Measurements from ENCODE around the gene PDE8A. TPM values are rescaled to one million over a fixed set of nuclear protein-coding genes. Genes with fewer than 3 reads are reported as not detected.

Gene PDE8A
- total RNA-seq, 2 experiments from 2014 or later, result 28.3 to 32.3 TPM

GRCh38 chr15:84981054-84981710 is 474 bp upstream of the PDE8A start:
- intact Hi-C loops (cut with micrococcal nuclease; ENCODE audit: unreplicated experiment), result loop anchor here (2.0 kb wide), 3 partner anchors 30 to 382 kb away; no protein-coding TSS in a partner anchor
- TF ChIP-seq EZH2phosphoT487 (IDR thresholded peaks at IDR 0.05; ENCODE audit: borderline replicate concordance, low read depth, low read length), result no peak
- TF ChIP-seq, protein P1, sequence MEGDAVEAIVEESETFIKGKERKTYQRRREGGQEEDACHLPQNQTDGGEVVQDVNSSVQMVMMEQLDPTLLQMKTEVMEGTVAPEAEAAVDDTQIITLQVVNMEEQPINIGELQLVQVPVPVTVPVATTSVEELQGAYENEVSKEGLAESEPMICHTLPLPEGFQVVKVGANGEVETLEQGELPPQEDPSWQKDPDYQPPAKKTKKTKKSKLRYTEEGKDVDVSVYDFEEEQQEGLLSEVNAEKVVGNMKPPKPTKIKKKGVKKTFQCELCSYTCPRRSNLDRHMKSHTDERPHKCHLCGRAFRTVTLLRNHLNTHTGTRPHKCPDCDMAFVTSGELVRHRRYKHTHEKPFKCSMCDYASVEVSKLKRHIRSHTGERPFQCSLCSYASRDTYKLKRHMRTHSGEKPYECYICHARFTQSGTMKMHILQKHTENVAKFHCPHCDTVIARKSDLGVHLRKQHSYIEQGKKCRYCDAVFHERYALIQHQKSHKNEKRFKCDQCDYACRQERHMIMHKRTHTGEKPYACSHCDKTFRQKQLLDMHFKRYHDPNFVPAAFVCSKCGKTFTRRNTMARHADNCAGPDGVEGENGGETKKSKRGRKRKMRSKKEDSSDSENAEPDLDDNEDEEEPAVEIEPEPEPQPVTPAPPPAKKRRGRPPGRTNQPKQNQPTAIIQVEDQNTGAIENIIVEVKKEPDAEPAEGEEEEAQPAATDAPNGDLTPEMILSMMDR (conservative IDR thresholded peaks at IDR 0.05; ENCODE audit: low read length), result no peak
- Histone ChIP-seq H3K79me2 (ENCODE audit: insufficient read depth, low read depth, low read length) (peaks cover 21% of the 10 kb centered on the region), H3K9me3 (ENCODE audit: low read length) (no peaks in the 10 kb centered on the region), H3K9me2 (ENCODE audit: insufficient read depth, low read length) (no peaks in the 10 kb centered on the region), H3K36me3 (ENCODE audit: insufficient read depth, low read length) (no peaks in the 10 kb centered on the region), H3K4me3 (ENCODE audit: low read depth, low read length, poor library complexity, severe bottlenecking) (peak overlapping the region; percentile 73), H4K20me1 (ENCODE audit: insufficient read depth, low read length) (0 out of 2 replicates have a peak, but pooled peaks cover 4% of the 10 kb centered on the region), H3K4me1 (ENCODE audit: insufficient read depth, low read length, poor library complexity, severe bottlenecking) (peaks cover 44% of the 10 kb centered on the region), H2AFZ (ENCODE audit: low read length) (peak overlapping the region; percentile 71), H3K27ac (ENCODE audit: low read depth, low read length, poor library complexity, severe bottlenecking) (peak overlapping the region; percentile 68), H3K4me2 (ENCODE audit: low read length) (peak overlapping the region; percentile 90)
- ChIA-PET CTCF (ENCODE audit: unreplicated experiment) (interaction anchor here (0.9 kb wide), 1 partner anchor 49 kb away, joined by 3 read pairs; no protein-coding TSS in a partner anchor), POLR2A (interaction anchor here (0.8 to 1.1 kb wide), 3 partner anchors 9 to 229 kb away, joined by 3 to 4 read pairs (median 3); no protein-coding TSS in a partner anchor)
- no TSS peak for BruUV-seq (replicated peaks)
- peak; percentile 98 for DNase-seq (ENCODE audit: low spot score)

GRCh38 chr15:84982301-84982920 is 755 bp downstream of the PDE8A start:
- ChIA-PET CTCF (ENCODE audit: unreplicated experiment) (no interaction called here), POLR2A (interaction anchor here (0.8 kb wide), 1 partner anchor 24 kb away, joined by 4 read pairs; no protein-coding TSS in a partner anchor)
- Histone ChIP-seq H3K9me2 (ENCODE audit: insufficient read depth, low read length) (no peaks in the 10 kb centered on the region), H3K4me3 (ENCODE audit: low read depth, low read length, poor library complexity, severe bottlenecking) (peak overlapping the region; percentile 73), H4K20me1 (ENCODE audit: insufficient read depth, low read length) (0 out of 2 replicates have a peak, but pooled peaks cover 4% of the 10 kb centered on the region), H3K4me2 (ENCODE audit: low read length) (peak overlapping the region; percentile 90), H3K9me3 (ENCODE audit: low read length) (no peaks in the 10 kb centered on the region), H3K27ac (ENCODE audit: low read depth, low read length, poor library complexity, severe bottlenecking) (no peak overlapping the region), H2AFZ (ENCODE audit: low read length) (no peak overlapping the region), H3K79me2 (ENCODE audit: insufficient read depth, low read depth, low read length) (peaks cover 24% of the 10 kb centered on the region), H3K4me1 (ENCODE audit: insufficient read depth, low read length, poor library complexity, severe bottlenecking) (peaks cover 44% of the 10 kb centered on the region), H3K36me3 (ENCODE audit: insufficient read depth, low read length) (no peaks in the 10 kb centered on the region)
- intact Hi-C loops (cut with micrococcal nuclease; ENCODE audit: unreplicated experiment), result no loop called here
- TF ChIP-seq EZH2phosphoT487 (IDR thresholded peaks at IDR 0.05; ENCODE audit: borderline replicate concordance, low read depth, low read length), result no peak
- TF ChIP-seq, protein P1 (conservative IDR thresholded peaks at IDR 0.05; ENCODE audit: low read length), result no peak
- BruUV-seq (replicated peaks), result no TSS peak
- peak; percentile 26 for DNase-seq (ENCODE audit: low spot score)
